Measurements from ENCODE around the gene RAB35.

RAB35 gene

DNA sequence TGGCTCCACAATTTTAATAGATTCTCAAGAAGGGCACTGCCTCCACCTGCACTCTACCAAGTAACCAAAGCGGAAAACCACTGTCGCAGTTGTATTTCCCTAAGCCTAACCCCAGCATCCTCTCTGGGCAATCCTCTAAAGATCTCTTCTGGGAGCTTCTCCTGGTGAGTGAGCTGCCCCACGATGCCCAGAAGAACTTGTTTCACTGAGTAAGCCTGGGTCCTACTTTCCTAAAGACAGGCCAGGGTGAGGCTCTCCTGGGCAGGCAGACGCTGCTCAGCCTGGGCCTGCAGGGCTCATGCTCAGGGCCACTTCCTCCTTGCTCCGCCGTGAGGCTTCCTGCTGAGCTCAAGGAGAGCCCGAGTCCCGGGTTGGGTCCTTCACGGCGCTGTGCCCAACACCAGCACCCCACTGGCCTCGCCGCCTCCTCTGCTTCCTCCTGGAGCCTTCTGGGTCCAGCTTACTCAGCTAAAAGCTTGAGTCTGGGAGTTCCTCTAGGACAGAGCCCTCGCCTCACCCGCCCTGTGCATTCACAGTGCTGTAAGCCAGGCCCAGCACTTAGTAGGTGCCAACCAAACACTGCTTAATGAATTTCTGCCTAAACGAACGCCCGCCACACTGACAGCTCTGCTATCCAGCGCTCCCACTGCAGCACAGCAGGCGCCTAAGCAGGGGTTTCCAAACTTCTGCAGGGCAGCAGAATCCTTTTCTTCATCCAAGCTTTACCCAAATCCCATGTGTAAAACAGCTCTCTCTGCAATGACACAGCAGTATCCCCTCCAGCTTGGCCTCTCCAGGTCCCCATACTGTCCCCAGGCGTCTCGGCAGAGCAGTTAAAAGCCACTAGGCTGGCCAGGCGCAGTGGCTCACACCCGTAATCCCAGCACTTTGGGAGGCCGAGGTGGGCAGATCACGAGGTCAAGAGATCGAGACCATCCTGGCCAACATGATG is 5.7 kb downstream of the RAB35 start:
- TF ChIP-seq CTCF (conservative IDR thresholded peaks at IDR 0.05; ENCODE audit: control insufficient read depth, insufficient read depth, low read depth, low read length): no peak
- no peak overlapping the region for H3K4me3 ChIP-seq (ENCODE audit: control insufficient read depth, low read depth, low read length)
- no peak for DNase-seq (ENCODE audit: low read depth)

GRCh38 chr12:120109570-120110267 is 6.8 kb downstream of the RAB35 start:
- DNase-seq (ENCODE audit: low read depth): no peak
- TF ChIP-seq CTCF (conservative IDR thresholded peaks at IDR 0.05; ENCODE audit: control insufficient read depth, insufficient read depth, low read depth, low read length): no peak
- H3K4me3 ChIP-seq (ENCODE audit: control insufficient read depth, low read depth, low read length): no peak overlapping the region

GRCh38 chr12:120106151-120106550 is 10.4 kb downstream of the RAB35 start:
- no peak overlapping the region for H3K4me3 ChIP-seq (ENCODE audit: control insufficient read depth, low read depth, low read length)
- no peak for TF ChIP-seq CTCF (conservative IDR thresholded peaks at IDR 0.05; ENCODE audit: control insufficient read depth, insufficient read depth, low read depth, low read length)
- DNase-seq (ENCODE audit: low read depth): no peak

DNA sequence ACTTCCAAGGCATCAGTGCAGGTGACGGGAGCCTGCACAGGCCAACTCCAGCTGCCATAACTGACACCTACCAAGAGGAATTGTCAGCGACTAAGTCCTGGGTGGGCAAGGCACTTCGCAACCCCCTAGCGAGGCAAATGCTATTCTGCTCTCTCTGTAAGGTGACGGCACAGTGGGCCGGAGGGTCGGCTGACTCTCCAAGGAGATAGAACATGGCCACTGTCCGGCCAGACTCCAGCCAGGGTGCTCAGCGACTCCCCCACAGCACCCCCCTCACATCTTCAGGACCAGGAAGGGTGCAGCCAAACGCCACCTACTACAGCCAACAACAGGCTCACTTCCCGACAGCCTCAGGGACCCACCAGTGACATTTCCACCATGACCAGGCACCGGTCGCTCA is 13.2 kb downstream of the RAB35 start:
- H3K4me3 ChIP-seq (ENCODE audit: control insufficient read depth, low read depth, low read length): no peak overlapping the region
- TF ChIP-seq CTCF (conservative IDR thresholded peaks at IDR 0.05; ENCODE audit: control insufficient read depth, insufficient read depth, low read depth, low read length): no peak
- DNase-seq (ENCODE audit: low read depth): no peak

DNA sequence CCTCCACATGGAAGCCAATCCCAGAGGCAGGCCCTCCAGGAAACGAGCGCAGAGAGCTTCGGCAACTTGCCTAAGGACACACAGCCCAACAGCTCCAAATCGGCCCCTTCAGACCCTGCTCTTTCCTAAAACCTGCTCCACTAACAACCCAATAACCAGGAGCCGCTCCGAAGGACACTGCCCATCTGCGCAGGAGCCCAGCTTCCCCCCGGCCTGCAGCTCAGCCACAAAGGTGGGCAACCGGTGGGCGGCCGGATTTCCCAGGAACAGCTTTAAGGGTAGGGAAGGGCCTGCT is 13.6 kb downstream of the RAB35 start:
- DNase-seq (ENCODE audit: low read depth): no peak
- no peak for TF ChIP-seq CTCF (conservative IDR thresholded peaks at IDR 0.05; ENCODE audit: control insufficient read depth, insufficient read depth, low read depth, low read length)
- no peak overlapping the region for H3K4me3 ChIP-seq (ENCODE audit: control insufficient read depth, low read depth, low read length)

GRCh38 chr12:120102189-120103043 is 14.1 kb downstream of the RAB35 start:
- no peak overlapping the region for H3K4me3 ChIP-seq (ENCODE audit: control insufficient read depth, low read depth, low read length)
- DNase-seq (ENCODE audit: low read depth): no peak
- no peak for TF ChIP-seq CTCF (conservative IDR thresholded peaks at IDR 0.05; ENCODE audit: control insufficient read depth, insufficient read depth, low read depth, low read length)
